ENCODE data around the gene ABR.

The ABR gene

DNA sequence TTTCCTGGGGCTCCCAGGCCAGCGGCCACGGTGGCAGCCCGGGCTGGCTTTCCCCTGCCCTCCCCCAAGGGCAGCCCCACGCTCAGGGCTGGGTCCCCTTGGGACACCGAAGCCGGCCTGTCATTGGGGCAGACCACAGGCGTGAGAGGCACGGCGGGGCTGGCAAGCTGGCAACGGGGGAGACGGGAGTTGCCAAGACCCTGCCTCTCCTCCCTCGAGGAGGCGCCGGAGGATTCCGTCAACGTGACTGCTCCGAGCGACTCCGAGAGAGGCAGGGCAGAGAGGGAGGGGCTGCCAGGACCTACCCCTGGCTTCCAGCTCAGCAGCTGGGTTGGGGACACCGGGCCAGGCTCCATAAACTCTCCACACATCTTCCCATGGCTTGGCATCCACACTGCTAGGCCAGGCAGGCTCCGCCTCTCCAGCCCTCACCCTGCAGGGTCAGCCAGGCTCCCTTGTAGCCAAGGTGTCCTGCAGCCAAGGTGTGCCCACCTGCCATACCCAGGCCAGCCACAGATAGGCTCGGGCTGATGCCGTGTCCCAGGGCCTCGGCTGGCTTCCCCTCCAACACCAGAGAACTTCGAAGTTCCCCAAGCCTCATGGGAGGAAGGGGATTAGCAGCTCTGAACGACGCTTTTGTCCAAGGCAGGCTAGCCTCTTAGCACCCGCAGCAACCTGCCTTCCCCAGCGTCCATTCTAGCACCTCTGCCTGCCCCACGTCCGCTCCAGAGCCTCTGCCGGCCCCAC, 157.3 kb downstream of the ABR start:
- H3K27ac ChIP-seq (ENCODE audit: low read length), result no peak overlapping the region
- no peaks in the 10 kb centered on the region for H3K9me2 ChIP-seq (replicated peaks; ENCODE audit: insufficient read depth, low read length)
- no peaks in the 10 kb centered on the region for H3F3A ChIP-seq (ENCODE audit: insufficient read depth, low read length)
- H3K79me2 ChIP-seq (ENCODE audit: low read length), result peaks cover 4% of the 10 kb centered on the region; the same call in 1 of the 2 replicates
- H3K4me1 ChIP-seq (ENCODE audit: low read length), result no peaks in the 10 kb centered on the region
- no peak overlapping the region for H3K4me3 ChIP-seq (ENCODE audit: low read length)
- TF ChIP-seq, protein P1, sequence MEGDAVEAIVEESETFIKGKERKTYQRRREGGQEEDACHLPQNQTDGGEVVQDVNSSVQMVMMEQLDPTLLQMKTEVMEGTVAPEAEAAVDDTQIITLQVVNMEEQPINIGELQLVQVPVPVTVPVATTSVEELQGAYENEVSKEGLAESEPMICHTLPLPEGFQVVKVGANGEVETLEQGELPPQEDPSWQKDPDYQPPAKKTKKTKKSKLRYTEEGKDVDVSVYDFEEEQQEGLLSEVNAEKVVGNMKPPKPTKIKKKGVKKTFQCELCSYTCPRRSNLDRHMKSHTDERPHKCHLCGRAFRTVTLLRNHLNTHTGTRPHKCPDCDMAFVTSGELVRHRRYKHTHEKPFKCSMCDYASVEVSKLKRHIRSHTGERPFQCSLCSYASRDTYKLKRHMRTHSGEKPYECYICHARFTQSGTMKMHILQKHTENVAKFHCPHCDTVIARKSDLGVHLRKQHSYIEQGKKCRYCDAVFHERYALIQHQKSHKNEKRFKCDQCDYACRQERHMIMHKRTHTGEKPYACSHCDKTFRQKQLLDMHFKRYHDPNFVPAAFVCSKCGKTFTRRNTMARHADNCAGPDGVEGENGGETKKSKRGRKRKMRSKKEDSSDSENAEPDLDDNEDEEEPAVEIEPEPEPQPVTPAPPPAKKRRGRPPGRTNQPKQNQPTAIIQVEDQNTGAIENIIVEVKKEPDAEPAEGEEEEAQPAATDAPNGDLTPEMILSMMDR (IDR thresholded peaks at IDR 0.05; ENCODE audit: low read length), result no peak
- no peak for TF ChIP-seq EZH2 (optimal IDR thresholded peaks at IDR 0.05; ENCODE audit: low read depth, low read length)
- no peak for TF ChIP-seq EZH2phosphoT487 (IDR thresholded peaks at IDR 0.05; ENCODE audit: low read length)
- no peaks in the 10 kb centered on the region for H3K9me3 ChIP-seq (replicated peaks; ENCODE audit: insufficient read depth, low read length)
- H3K27me3 ChIP-seq (replicated peaks; ENCODE audit: insufficient read depth, low read length), result no peaks in the 10 kb centered on the region
- H4K20me1 ChIP-seq (ENCODE audit: insufficient read depth, low read length), result no peaks in the 10 kb centered on the region
- no peaks in the 10 kb centered on the region for H3K36me3 ChIP-seq (replicated peaks; ENCODE audit: insufficient read depth, low read length)
- H3K4me2 ChIP-seq (ENCODE audit: low read depth, low read length), result no peak overlapping the region
- no peak overlapping the region for H3K9ac ChIP-seq (ENCODE audit: low read length)
- DNase-seq, result no peak
- no peak overlapping the region for H2AFZ ChIP-seq (ENCODE audit: low read length)

DNA sequence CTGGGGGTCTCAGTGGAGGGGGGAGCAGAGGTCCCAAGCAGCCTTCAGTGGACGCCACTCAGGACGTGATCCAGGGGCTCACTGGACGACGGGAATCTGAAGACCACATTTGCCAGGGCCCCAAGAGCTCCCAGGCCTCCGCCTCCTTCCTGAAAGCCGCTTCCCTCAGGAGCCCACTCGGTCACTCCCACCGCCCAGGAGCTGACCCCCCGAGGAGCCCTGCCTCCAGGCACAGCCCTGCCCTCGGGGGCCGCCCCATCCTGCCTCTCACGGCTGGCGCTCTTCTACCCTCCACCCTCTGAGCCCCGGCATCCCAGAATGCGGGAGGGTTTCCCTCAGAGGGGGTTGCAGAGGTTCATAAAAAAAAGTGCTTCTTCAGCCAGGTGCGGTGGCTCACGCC, 158.6 kb downstream of the ABR start:
- Histone ChIP-seq H3K36me3 (replicated peaks; ENCODE audit: insufficient read depth, low read length) (no peaks in the 10 kb centered on the region), H3K4me1 (ENCODE audit: low read length) (no peaks in the 10 kb centered on the region), H3K27ac (ENCODE audit: low read length) (no peak overlapping the region), H3K9ac (ENCODE audit: low read length) (no peak overlapping the region), H3K9me2 (replicated peaks; ENCODE audit: insufficient read depth, low read length) (no peaks in the 10 kb centered on the region), H3K79me2 (ENCODE audit: low read length) (peaks cover 4% of the 10 kb centered on the region; the same call in 1 of the 2 replicates), H3K4me2 (ENCODE audit: low read depth, low read length) (no peak overlapping the region), H3F3A (ENCODE audit: insufficient read depth, low read length) (no peaks in the 10 kb centered on the region), H4K20me1 (ENCODE audit: insufficient read depth, low read length) (no peaks in the 10 kb centered on the region), H3K27me3 (replicated peaks; ENCODE audit: insufficient read depth, low read length) (no peaks in the 10 kb centered on the region), H2AFZ (ENCODE audit: low read length) (no peak overlapping the region), H3K9me3 (replicated peaks; ENCODE audit: insufficient read depth, low read length) (no peaks in the 10 kb centered on the region), H3K4me3 (ENCODE audit: low read length) (no peak overlapping the region)
- no peak for DNase-seq
- TF ChIP-seq, protein P1 (IDR thresholded peaks at IDR 0.05; ENCODE audit: low read length), result no peak
- TF ChIP-seq EZH2phosphoT487 (IDR thresholded peaks at IDR 0.05; ENCODE audit: low read length) (no peak), EZH2 (optimal IDR thresholded peaks at IDR 0.05; ENCODE audit: low read depth, low read length) (no peak)

DNA sequence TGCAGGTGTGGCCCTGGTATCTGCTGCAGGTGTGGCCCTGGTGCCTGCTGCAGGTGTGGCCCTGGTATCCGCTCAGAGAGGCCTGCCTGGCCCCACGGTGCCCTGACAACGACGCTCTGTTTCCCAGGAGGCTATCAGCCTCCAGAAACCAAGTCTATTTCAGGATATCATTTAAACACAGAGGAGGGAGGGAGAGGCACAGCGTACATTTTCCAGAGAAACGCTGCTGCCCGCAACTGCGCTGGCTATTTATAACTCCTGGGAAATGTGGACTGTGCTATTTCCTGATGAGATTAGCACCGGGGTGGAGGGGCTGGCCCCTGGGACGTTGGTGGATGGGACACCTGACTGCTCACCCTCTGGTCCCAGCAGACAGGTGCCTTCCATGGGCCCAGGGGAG, 160.3 kb downstream of the ABR start:
- no peaks in the 10 kb centered on the region for H4K20me1 ChIP-seq (ENCODE audit: insufficient read depth, low read length)
- no peak overlapping the region for H3K9ac ChIP-seq (ENCODE audit: low read length)
- no peak overlapping the region for H2AFZ ChIP-seq (ENCODE audit: low read length)
- H3K9me3 ChIP-seq (replicated peaks; ENCODE audit: insufficient read depth, low read length), result no peaks in the 10 kb centered on the region
- no peak overlapping the region for H3K4me3 ChIP-seq (ENCODE audit: low read length)
- peaks cover 4% of the 10 kb centered on the region; the same call in 1 of the 2 replicates for H3K79me2 ChIP-seq (ENCODE audit: low read length)
- H3K9me2 ChIP-seq (replicated peaks; ENCODE audit: insufficient read depth, low read length), result no peaks in the 10 kb centered on the region
- no peaks in the 10 kb centered on the region for H3F3A ChIP-seq (ENCODE audit: insufficient read depth, low read length)
- H3K27me3 ChIP-seq (replicated peaks; ENCODE audit: insufficient read depth, low read length), result no peaks in the 10 kb centered on the region
- no peak for DNase-seq
- no peak overlapping the region for H3K27ac ChIP-seq (ENCODE audit: low read length)
- no peaks in the 10 kb centered on the region for H3K4me1 ChIP-seq (ENCODE audit: low read length)
- no peaks in the 10 kb centered on the region for H3K36me3 ChIP-seq (replicated peaks; ENCODE audit: insufficient read depth, low read length)
- no peak for TF ChIP-seq EZH2 (optimal IDR thresholded peaks at IDR 0.05; ENCODE audit: low read depth, low read length)
- H3K4me2 ChIP-seq (ENCODE audit: low read depth, low read length), result no peak overlapping the region

DNA sequence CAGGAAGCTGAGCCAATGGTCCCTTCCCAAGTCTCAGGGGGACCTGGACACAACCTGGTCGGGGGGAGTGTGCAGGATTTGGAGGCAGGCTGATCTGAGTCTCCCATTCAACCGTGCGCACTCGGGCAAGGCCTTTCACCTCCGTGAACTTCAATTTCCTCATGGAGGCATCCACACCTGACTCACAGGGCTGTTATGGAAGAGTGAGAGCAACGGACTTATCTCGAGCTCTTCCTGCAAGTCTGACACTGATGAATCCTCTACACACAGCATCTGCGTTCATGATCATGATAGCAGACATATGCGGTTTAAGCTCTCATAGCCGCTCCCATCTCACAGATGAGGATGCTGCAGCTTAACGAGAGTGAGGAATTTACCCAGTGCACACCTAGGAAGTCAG, 161.2 kb downstream of the ABR start:
- H2AFZ ChIP-seq (ENCODE audit: low read length), result no peak overlapping the region

More for the DNA sequence above, 161.2 kb downstream of the ABR start:
- TF ChIP-seq, protein P1 (IDR thresholded peaks at IDR 0.05; ENCODE audit: low read length), result no peak
- no peak for TF ChIP-seq EZH2 (optimal IDR thresholded peaks at IDR 0.05; ENCODE audit: low read depth, low read length)
- no peak for TF ChIP-seq EZH2phosphoT487 (IDR thresholded peaks at IDR 0.05; ENCODE audit: low read length)
- H4K20me1 ChIP-seq (ENCODE audit: insufficient read depth, low read length), result no peaks in the 10 kb centered on the region
- H3K27me3 ChIP-seq (replicated peaks; ENCODE audit: insufficient read depth, low read length), result no peaks in the 10 kb centered on the region
- no peak overlapping the region for H3K9ac ChIP-seq (ENCODE audit: low read length)
- H3K79me2 ChIP-seq (ENCODE audit: low read length), result peaks cover 4% of the 10 kb centered on the region; the same call in 1 of the 2 replicates
- no peaks in the 10 kb centered on the region for H3K9me2 ChIP-seq (replicated peaks; ENCODE audit: insufficient read depth, low read length)
- H3K36me3 ChIP-seq (replicated peaks; ENCODE audit: insufficient read depth, low read length), result no peaks in the 10 kb centered on the region
- H3K4me3 ChIP-seq (ENCODE audit: low read length), result no peak overlapping the region
- DNase-seq, result no peak
- no peak overlapping the region for H3K27ac ChIP-seq (ENCODE audit: low read length)
- no peaks in the 10 kb centered on the region for H3K9me3 ChIP-seq (replicated peaks; ENCODE audit: insufficient read depth, low read length)
- H3F3A ChIP-seq (ENCODE audit: insufficient read depth, low read length), result no peaks in the 10 kb centered on the region
- no peaks in the 10 kb centered on the region for H3K4me1 ChIP-seq (ENCODE audit: low read length)
- H3K4me2 ChIP-seq (ENCODE audit: low read depth, low read length), result no peak overlapping the region

All from MM.1S (cell line).